Activated CD8-positive, alpha-beta memory T cell treated with anti-CD3 and anti-CD28 coated beads, Interleukin-2, amount 50 U/mL, for 1 hour (primary cell): ENCODE data around the gene LPO.

Experiments used
- DNase-seq: peaks from one replicate; pipeline ENCODE4 v3.0.0-alpha.2; 2020; ENCODE audit errors: extremely low read depth

LPO gene

GRCh38 chr17:58262149-58262548 is 23.8 kb downstream of the LPO start:
- DNase-seq, result no peak

DNA sequence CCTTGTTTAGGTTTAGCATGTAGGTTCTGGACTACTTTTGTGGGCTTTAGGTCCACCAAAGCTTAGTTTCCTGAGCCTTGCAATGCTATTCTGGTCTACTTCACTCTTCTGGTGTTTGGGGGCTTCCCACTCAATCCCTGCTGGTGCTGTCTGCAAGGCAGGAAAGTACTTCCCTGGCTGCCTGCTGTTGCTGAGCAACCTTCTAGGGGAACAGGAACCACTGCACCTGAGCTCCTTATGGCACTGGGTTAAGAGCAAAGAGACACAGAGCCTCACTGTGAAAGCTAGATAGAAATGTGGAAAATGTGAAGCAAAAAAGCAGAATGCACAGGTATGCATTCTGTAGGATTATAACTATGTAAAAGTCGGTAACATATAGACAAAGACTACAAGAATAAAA is 25.4 kb downstream of the LPO start:
- no peak for DNase-seq

DNA sequence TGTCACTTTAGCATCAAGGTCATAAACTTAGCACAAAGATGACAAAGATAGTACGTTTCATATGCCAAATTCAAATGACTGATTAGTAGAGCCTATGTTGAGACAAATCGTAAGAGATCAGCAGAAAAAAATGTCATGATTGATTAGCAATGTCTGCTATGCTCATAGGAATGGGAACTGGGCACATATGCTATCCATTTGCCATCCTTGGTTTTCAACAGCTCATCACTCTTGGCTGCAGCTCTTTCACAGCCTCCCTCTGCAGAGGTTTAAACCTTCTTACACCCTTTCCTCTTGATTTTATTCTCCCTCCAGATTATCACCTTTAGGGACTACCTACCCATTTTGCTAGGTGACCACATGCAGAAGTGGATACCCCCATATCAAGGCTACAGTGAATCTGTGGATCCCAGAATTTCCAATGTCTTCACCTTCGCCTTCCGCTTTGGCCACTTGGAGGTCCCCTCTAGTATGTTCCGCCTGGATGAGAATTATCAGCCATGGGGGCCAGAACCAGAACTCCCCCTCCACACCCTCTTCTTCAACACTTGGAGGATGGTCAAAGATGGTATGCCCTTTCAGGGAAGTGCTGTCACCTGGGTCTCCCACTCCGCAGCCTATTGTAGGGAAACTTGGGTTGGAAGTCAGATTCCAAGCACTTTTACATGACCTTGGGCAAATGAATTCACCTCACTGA is 26.2 kb downstream of the LPO start:
- DNase-seq, result no peak

GRCh38 chr17:58265271-58265670 is 26.9 kb downstream of the LPO start:
- no peak for DNase-seq

GRCh38 chr17:58265902-58266875 is 27.8 kb downstream of the LPO start:
- no peak for DNase-seq

DNA sequence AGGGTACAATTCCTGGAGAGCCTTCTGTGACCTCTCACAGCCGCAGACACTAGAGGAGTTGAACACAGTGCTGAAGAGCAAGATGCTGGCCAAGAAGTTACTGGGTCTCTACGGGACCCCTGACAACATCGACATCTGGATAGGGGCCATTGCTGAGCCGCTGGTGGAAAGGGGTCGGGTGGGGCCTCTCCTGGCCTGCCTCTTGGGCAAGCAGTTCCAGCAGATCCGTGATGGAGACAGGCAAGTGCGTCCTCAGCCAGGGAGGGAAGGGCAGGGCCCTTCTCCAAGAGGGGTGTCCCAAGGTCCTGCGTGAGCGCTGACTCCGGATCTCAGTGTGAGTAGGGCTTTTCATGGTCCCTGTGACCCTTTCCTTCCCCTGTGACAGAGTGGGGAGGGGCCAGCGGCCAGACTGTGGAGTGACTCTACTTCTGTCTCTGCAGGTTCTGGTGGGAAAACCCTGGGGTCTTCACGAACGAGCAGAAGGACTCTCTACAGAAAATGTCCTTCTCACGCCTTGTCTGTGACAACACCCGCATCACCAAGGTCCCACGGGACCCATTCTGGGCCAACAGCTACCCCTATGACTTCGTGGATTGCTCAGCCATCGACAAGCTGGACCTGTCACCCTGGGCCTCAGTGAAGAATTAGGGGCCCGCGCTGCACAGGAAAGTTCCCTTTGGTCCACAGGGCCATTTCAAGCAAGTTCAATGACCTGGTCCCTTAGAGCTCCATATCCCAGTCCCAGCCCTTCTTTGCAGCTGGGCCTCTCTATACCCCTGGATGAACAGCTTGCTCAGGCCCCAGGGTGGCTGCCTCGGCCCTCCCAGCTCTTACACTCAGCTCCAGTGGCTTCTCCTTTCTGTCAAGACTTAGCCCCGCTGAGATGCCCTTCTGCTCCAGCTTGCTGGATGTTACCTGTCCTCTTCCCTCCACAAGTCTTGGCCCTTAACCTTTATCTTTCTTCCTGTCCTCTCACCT is 29.3 kb downstream of the LPO start:
- DNase-seq, result no peak

DNA sequence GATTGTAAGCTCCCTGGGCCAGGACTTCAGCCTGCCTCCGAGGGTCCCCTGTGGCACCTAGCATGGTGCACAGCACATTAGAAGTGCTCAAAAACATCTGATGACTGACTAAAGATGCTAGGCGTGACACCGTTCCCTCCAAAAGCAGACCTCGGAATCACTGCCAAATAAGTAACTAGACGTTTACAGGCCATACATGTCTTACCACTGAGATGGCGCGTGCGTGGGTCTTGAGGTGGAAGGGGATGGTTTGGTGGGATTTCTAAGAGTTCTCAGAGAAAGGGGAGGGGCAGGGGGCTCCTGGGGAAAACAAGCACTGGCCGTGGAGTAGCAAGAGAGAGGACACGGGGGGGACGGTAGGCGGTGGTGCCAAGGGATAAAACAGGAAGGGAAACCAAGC is 29.9 kb downstream of the LPO start:
- no peak for DNase-seq

DNA sequence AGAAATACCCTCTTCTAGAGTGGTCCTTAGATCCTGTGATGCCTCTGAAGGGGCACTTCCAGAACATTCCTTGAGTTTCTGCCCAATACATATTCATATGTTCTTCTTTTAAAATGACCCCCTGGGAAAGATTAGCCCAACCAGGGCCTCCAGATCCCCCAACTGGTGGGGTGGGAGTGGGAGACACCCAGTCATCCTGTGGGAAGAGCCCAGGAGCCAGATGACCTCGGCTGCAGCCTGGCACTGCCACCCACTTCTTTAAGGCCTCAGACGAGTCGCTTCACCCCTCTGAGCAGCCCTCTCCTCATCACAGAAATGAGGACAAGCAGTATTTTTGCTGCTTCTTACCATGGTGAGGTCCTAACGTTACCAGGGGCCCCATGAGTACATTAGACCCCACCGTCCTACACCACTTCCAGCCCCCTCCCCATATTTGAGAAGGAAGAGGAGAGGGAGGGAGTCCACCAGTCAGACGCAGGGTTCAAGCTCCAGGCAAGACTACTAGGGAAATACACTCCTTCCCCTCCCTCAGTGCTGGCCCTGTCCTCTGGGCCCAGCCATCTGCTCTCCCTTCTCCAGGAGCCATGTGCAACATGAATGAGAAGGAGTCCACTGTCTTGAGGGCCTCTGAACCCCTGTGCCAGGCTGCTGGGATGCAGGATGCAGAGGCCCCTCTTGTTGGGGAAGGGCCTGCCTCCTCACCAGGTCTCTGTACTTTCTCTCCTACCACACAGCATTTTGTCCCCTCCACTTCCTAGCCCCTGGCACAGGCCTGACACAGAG is 30.6 kb downstream of the LPO start:
- no peak for DNase-seq

- DNase-seq, result no peak
Observed at GRCh38 chr17:58269557-58270291, 31.3 kb downstream of the LPO start.

- DNase-seq, result no peak
Observed at GRCh38 chr17:58270476-58271215, 32.3 kb downstream of the LPO start.

GRCh38 chr17:58271216-58271931 is 33.0 kb downstream of the LPO start:
- no peak for DNase-seq

- DNase-seq, result no peak
Observed at GRCh38 chr17:58272367-58273280, 34.2 kb downstream of the LPO start.

GRCh38 chr17:58273453-58274104 is 35.2 kb downstream of the LPO start:
- no peak for DNase-seq

DNA sequence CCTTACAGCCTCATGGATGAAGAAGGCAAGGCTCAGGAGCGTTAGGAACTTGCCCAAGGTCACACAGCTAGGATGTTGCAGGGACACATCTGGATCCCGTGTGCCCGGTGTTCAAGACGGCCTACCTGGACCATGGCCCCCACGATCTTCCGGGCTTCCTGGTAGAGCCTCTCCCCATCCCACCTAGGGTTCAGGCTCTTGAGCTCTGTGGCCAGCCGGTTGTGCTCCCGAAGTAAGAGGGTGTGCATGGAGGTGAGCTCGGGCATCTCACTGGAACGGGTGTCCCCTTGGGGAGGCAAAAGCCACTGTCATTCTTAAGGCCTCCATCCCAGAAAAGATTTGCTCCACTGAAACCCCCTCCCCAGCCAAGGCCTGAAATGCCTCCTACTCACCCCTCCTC is 37.0 kb downstream of the LPO start:
- DNase-seq, result no peak

DNA sequence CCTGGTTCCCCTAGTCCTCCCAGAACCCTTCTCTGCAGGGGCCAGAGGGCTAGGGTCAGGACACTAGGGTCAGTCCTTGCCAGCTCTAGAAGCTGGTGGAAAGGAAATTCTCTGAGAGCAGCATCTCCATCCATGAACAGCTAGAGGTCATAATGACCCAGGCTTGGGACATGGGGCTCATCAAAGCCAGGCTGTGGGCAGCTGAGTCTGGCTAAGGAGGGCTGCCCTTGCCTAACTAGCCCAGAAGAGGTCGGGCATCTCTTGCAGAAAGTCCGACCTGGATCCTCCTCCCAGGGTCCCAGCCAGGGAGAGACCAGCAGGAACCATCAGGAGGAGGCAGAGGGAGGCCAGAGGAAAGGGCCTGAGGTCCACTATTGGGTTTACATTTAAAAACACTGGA is 38.0 kb downstream of the LPO start:
- no peak for DNase-seq

GRCh38 chr17:58277107-58277801 is 38.9 kb downstream of the LPO start:
- no peak for DNase-seq
